HG02885 (cell line): Measurements from ENCODE around the gene LOC101059915.

Source experiments
- ATAC-seq: cut with Tn5 transposase; IDR thresholded peaks from one replicate; pipeline ENCODE4 v1.9.1; 2021; ENCODE audit warnings: mild to moderate bottlenecking; ENCODE audit not compliant: unreplicated experiment, poor library complexity

Gene LOC101059915

DNA sequence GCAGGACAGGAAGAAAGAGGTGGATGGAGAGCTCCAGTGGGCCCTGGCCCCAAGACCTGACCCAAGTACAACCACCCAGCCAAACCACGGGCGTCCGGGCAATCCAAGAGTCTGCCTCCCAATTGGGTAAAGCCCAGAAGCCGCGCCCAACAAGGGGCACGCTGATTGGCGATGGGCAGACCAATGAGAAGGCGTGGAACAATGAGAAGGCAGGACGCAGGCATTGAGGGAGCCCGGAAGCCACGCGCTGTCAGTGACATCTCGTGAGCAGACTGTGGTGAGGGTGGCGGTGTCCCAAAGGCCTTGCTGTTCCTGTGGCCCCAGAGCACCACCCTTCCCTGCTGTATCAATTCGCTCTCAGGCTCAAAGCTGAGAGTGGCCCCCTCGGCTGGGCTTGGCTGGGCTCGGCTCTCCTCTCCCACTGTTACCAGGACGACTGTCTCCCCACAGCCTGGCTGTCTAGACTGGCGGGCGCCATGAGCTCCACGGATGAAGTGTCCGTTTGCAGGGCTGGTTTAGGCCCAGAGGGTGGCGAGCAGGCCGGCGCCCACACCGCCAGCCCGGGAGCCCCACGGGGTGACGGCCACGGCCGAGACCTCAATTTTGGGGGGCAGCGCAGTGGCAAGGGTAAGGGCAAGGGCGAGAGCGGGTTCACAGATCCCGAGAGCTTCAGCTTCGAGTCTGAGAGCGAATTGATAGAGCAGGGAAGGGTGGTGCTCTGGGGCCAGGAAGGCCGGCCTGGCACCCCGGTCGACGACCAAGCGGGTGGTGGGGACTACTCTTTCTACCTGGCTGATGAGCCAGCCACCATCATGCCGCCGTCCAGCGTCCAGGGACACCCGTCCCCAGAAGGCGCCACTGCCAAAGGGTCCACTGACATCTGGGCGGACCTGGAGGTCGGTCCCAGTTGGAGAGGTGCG is at the start of gene LOC101059915:
Gene LOC101059915 (plus strand): TSS at position 219 of the 920 bp plus-strand sequence.
- no peak for ATAC-seq

- ATAC-seq, result no peak
Observed at GRCh38 chrX:71617742-71618141, 49.6 kb upstream of the LOC101059915 start.

GRCh38 chrX:71618303-71618721 is 49.0 kb upstream of the LOC101059915 start, which contains the start of gene CXCR3:
CXCR3 (minus strand) TSS chrX:71618511; CDS start chrX:71618449, 62 bp downstream.
- peak; percentile 57 for ATAC-seq

GRCh38 chrX:71618787-71619186 is 48.6 kb upstream of the LOC101059915 start:
- ATAC-seq, result no peak

DNA sequence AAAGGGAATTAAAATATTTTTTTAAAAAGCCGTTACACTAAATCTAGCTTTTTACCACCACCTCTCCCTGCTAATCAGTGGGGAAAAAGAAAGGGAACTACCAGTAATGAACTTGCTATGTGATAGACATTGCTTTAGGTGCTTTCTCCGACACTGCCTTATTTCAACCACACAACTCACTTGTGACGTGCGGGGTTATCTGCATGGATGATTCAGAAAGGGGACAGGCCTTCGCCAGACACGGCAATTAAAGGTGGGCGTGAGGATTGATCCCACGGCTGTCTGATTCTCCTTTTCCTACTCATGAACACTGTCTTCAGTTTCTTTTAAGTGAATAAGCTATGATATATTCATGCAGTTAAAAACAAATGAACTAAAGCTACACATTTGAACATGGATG is 48.2 kb upstream of the LOC101059915 start:
- ATAC-seq, result no peak

DNA sequence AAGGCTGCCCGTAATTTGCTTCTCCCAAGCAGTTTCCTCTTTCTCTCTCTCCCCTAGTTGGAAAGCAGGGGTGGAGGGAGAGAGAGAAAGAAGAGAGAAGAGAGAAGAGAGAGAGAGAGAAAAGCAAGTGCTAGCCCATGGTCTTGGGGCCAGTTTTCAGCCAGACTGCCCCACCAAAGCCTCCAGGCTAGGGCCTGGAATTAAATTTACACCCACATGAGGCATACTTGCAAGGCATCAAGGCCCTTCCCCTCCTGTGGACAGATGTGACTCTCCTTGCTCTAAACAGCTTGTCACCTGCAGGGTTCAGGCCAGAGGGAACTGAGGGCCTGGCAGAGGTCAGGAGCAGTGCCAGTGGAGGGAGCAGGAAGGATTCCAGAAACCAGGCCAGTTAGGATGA is 47.4 kb upstream of the LOC101059915 start:
- ATAC-seq, result no peak

- ATAC-seq, result no peak
Observed at GRCh38 chrX:71621603-71622002, 45.7 kb upstream of the LOC101059915 start.

DNA sequence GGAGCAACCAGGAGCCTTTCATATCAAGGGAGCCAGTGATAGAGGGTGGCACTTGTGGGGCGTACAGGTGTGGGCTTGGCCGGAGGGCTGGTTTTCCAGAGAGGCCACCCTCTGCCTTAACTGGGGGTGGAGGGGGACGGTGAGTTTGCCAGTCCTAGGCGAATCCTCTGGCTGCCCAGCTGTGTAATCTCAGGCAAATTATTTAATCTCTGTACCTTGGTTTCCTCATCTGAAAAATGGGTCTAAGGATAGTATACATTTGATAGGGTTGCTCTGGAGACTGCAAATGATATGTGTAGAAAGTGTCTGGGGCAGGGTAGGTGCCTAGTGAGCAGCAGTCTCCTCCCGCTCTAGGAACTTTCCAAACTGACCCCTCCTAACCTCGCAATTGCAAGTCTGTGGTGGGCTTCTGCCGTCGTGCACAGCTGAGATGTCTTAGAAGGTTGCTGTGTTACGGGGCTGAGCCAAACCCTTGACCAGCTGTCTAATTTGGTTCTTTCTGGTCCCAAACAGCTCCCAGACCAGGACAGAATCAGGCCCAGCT is 45.2 kb upstream of the LOC101059915 start:
- ATAC-seq, result peak; percentile 0

DNA sequence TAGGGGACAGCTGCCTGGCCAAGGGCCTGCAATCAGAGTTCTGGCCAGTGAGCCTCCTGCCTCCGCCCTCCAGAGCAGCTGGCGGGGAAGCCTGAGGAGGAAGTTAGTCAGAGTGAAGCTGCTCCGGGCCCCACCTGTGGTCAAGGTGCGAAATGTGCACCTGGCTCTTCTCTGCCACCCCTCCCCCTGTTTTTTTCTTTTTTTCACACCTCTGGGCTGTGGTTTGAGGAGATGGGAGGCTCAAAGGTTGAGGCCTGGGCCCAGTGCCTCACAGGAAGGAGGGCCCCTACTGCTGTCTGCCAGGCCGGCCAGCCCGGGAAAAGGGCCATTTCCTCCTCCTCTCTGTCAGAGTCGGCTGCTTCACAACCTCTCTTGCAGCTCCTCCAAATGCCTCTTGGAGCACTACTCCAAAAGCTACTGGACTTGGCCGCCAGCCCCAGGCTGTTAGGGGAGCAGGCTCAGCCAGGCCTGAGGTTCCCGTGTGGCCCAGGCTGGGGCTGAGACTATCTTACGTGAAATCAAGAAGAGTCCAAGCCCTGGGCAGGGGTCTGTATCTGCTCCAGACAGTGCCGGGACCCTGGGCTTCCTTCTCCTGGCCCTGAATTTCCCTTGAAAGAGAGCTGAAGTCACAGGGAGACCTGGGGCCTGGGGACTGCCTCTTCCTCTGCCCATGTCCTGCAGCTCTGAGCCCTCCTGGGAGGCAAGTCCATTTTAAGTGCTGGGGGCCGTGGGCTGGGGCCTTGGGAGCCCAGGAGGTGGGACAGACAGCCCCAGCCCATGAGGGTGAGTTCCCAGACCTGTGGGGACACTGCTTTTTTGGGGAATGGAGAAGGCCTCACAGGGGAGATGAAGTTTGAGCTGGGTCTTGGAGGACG is 44.5 kb upstream of the LOC101059915 start:
- ATAC-seq, result peak; percentile 54

DNA sequence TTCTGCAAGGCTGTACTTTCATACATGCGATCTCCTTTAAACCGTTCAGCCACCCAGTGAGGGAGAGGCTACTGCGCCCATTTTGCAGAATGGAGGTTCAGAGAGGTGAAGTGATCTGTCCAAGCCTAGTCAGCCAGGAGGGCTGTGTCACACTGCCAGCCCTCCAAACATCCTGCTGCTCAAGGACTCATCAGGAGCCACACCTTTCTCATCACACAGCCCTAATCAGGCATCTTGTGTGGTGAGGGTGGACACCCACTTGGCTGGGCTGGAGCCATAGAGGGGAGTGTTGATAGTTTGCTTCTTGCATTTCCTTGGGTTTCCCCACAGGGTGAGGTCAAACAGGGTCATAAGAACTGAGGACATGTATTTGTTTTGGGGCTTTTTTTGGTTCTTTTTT is 43.6 kb upstream of the LOC101059915 start:
- no peak for ATAC-seq

DNA sequence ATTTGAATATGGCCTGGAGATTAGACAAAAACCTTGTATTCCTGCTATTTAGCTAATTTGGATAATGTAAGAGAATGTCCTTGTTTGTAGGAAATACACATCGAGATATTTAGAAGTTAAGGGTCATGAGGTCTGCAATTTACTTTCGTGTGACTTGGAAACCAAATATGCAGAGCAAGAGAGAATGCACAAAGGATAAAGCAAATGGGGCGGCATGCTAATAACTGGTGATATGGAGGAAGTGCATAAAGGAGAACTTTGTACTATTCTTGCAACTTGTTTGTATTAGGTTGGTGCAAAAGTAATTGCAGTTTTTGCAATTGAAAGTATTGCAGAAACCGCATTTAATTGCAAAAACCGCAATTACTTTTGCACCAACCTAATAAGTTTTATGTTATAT is 41.9 kb upstream of the LOC101059915 start:
- ATAC-seq, result no peak

DNA sequence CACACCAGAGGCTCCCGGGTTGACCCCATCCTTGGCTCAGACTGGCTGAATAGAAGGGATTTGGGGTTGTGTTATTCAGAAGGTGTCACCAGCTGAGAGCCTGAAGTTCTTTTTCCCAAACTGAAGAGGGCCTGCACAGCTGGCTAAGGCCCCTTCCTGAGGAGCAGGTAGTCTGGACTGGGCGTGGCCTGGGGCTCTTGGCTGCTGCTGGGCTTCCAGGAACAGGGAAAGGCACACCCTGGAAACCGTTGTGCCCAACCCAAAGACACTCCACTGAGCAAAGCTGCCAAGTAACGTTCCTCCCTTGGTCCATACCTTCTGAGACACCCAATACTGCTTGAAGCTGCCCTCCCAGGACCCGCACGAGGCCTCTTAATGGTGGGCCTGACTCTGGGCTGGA is 40.8 kb upstream of the LOC101059915 start:
- no peak for ATAC-seq

DNA sequence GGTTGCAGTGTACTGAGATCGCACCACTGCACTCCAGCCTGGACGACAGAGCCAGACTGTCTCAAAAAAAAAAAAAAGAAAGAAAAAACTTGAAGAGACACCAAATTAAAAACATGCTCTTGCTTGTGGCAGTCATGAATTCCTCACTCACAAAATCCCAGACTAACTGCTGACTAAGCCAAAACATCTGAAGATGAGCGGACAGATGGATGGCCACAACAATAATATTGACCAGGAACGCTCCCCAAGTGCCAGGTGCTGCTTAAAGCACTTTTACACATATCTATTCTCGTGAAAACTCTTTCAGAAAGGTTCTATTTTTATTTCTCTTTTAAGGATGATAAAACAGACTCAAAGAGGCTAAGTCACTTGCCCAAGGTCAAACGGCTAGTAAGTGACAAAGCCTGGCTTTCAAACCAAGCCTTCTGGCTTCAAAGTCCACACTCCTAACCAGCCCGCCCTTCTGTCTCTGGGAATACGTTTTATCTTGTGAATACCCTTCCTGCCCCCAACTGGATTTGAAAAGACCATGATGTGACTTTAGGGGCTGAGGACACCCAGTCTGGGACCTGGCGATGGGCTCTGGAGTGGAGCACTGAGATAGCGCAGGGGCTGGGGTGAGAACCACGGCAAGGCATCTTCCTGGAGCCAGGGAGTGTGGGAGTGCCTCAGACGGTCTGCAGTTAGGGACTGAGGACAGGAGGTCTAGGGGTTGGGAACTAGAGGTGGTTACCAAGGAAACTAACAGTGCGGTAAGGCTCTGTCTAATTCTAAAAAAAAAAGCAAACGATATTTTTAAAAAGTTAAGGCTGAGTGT is 39.5 kb upstream of the LOC101059915 start:
- ATAC-seq, result no peak

DNA sequence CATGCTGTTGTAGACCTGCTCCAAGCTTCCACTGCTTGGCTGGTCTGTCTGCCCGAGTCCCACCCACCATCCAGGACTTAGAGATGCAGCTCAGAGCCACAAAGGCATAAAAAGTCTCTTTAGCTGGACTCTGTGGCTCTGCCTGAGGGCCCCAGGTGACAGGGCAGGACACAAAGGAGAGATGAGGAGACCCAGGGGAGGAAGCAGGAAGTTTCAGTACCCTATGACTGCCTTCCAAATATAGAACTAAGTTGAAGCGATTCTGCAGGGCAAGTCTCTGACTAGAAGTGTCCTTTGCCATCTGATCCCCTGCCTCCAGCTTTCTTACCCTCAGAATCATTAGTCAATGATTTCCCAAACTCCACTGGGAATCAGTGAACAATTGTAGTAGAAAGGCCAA is 37.9 kb upstream of the LOC101059915 start:
- peak; percentile 78 for ATAC-seq

DNA sequence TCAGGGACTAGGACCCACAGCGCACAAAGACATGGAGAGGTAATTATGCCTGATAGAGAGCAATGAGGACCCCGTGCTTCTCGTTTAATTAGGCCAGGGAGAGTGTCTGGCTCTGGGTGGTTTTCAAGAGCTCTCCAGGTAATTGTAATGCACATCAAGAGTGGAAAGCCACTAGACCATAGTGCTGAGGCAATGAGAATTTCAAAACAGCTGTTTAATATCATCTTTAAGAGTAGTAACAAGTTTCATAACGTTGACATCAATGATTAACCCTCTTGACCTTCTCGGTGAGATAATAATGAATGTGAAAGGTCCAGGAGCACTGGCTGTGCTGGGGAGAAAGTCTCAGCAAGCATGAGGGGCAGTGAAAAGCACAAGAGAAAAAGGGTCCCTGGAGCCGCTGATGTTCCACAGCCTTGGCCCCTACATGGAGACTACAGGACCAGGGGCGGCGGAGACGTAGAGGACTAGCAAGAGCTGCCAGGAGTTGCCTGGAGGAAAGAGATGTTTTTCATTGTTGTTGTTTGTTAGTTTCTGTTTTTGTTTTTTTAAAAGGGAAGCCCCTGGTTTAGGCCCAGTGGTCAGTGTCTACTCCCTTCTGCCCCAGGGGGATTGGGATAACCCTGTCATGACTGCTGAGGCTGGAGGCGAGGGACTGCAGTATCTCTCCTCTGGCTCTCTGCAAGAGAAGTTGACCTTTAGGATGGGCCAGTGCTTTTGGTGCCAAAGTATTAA is 34.3 kb upstream of the LOC101059915 start:
- no peak for ATAC-seq

DNA sequence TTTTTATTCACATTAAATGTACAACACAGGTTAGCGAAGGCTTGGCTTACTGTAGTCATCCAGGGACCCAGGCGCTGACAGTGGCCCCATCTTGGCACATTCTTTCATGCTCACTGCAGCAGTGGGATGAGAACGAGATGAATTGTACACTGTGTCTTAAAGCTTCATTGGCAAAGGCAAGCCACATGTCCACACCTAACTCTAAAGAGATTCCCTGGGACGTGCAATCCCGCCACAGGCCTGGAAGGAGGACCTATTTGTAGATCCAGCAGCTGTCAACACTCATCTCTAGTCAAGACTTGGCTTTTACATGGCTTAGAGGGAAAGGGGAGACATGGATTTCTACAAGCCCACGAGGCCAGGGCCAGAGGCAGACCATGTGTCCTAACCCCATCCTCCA is 33.0 kb upstream of the LOC101059915 start:
- no peak for ATAC-seq

GRCh38 chrX:71636438-71637252 is 30.7 kb upstream of the LOC101059915 start:
- peak; percentile 38 for ATAC-seq

- peak; percentile 35 for ATAC-seq
Observed at GRCh38 chrX:71637253-71637618, 30.1 kb upstream of the LOC101059915 start.
